Measurements from ENCODE around the gene KIAA1328.

GRCh38 chr18:36798738-36799473, 30.0 kb upstream of the KIAA1328 start:
- no peak for TF ChIP-seq SMC3 (IDR thresholded peaks at IDR 0.05; ENCODE audit: low read depth, low read length)
- TF ChIP-seq USF2 (IDR thresholded peaks at IDR 0.05; ENCODE audit: borderline replicate concordance, low read depth, low read length) = no peak
- TF ChIP-seq YY1 (IDR thresholded peaks at IDR 0.05; ENCODE audit: low read depth) = no peak
- TF ChIP-seq SIN3A (IDR thresholded peaks at IDR 0.05; ENCODE audit: borderline replicate concordance, low read depth, low read length) = no peak
- no peak for TF ChIP-seq CTCF (IDR thresholded peaks at IDR 0.05)
- no peak for TF ChIP-seq TAF1 (IDR thresholded peaks at IDR 0.05; ENCODE audit: borderline replicate concordance, low read depth, low read length)
- TF ChIP-seq POLR2AphosphoS5 (IDR thresholded peaks at IDR 0.05; ENCODE audit: low read depth, low read length) = no peak
- no peak for TF ChIP-seq JUND (IDR thresholded peaks at IDR 0.05)
- no peak for TF ChIP-seq TCF12 (IDR thresholded peaks at IDR 0.05)
- TF ChIP-seq GATA2 (CRISPR knock-in tag; IDR thresholded peaks at IDR 0.05) = no peak
- no peak for TF ChIP-seq NRF1 (IDR thresholded peaks at IDR 0.05; ENCODE audit: low read depth, low read length)
- no peak for TF ChIP-seq IRF3 (IDR thresholded peaks at IDR 0.05; ENCODE audit: low read depth, low read length)

All from SK-N-SH (cell line).